Stimulated activated CD8-positive, alpha-beta memory T cell treated with anti-CD3 and anti-CD28 coated beads, Interleukin-4, amount 100 ng/mL, for 1 hour (primary cell): ENCODE data around the gene WAC.

Source experiments
- DNase-seq, 2 donors: peaks; one replicate each; pipeline ENCODE4 v3.0.0-alpha.2; 2020; ENCODE audit warnings: low read depth in 2 of 2, low spot score in 1 of 2

The WAC gene

GRCh38 chr10:28523725-28524252 lies 9.1 kb upstream of the WAC start:
- DNase-seq: no peak

- DNase-seq: no peak
These were observed 2.2 kb upstream of the WAC start for GRCh38 chr10:28530751-28531150.

GRCh38 chr10:28533186-28533564 lies 257 bp downstream of the WAC start:
- DNase-seq: no peak

GRCh38 chr10:28533571-28534304 lies 820 bp downstream of the WAC start:
- peak; percentile 44 to 51 for DNase-seq

- no peak for DNase-seq
These were observed 2.9 kb downstream of the WAC start for GRCh38 chr10:28535846-28536245.

GRCh38 chr10:28538595-28538994 lies 5.7 kb downstream of the WAC start:
- no peak for DNase-seq

- no peak for DNase-seq
These were observed 7.2 kb downstream of the WAC start for GRCh38 chr10:28540145-28540544.

- DNase-seq: no peak
These were observed 8.9 kb downstream of the WAC start for GRCh38 chr10:28541717-28542365.

- DNase-seq: no peak
These were observed 9.8 kb downstream of the WAC start for GRCh38 chr10:28542728-28543127.

- DNase-seq: no peak
These were observed 11.1 kb downstream of the WAC start for GRCh38 chr10:28544058-28544457.

- DNase-seq: no peak
These were observed 13.2 kb downstream of the WAC start for GRCh38 chr10:28545967-28546644.

GRCh38 chr10:28548781-28549498 lies 16.0 kb downstream of the WAC start:
- DNase-seq: no peak

- DNase-seq: no peak
These were observed 18.2 kb downstream of the WAC start for GRCh38 chr10:28551086-28551485.

GRCh38 chr10:28552775-28553174 lies 19.9 kb downstream of the WAC start:
- DNase-seq: no peak

- DNase-seq: no peak
These were observed 21.1 kb downstream of the WAC start for GRCh38 chr10:28554009-28554408.

- DNase-seq: no peak
These were observed 22.0 kb downstream of the WAC start for GRCh38 chr10:28554952-28555351.

GRCh38 chr10:28555358-28555757 lies 22.4 kb downstream of the WAC start:
- no peak for DNase-seq

GRCh38 chr10:28556142-28556541 lies 23.2 kb downstream of the WAC start:
- DNase-seq: no peak

GRCh38 chr10:28558186-28558585 lies 25.3 kb downstream of the WAC start:
- DNase-seq: no peak

- DNase-seq: no peak
These were observed 26.1 kb downstream of the WAC start for GRCh38 chr10:28558923-28559508.

- DNase-seq: no peak
These were observed 26.7 kb downstream of the WAC start for GRCh38 chr10:28559618-28560017.
